GM12873 (cell line): ENCODE data around the gene TK1.

Source experiments
- TF ChIP-seq, protein P1 (sequence below): IDR thresholded peaks from 2 replicates; pipeline ENCODE4 v1.5.1; 2012; ENCODE audit warnings: low read depth, mild to moderate bottlenecking, moderate library complexity, low read length, control low read depth; ENCODE audit not compliant: insufficient read depth; ENCODE audit errors: missing control alignments

The TK1 gene

DNA sequence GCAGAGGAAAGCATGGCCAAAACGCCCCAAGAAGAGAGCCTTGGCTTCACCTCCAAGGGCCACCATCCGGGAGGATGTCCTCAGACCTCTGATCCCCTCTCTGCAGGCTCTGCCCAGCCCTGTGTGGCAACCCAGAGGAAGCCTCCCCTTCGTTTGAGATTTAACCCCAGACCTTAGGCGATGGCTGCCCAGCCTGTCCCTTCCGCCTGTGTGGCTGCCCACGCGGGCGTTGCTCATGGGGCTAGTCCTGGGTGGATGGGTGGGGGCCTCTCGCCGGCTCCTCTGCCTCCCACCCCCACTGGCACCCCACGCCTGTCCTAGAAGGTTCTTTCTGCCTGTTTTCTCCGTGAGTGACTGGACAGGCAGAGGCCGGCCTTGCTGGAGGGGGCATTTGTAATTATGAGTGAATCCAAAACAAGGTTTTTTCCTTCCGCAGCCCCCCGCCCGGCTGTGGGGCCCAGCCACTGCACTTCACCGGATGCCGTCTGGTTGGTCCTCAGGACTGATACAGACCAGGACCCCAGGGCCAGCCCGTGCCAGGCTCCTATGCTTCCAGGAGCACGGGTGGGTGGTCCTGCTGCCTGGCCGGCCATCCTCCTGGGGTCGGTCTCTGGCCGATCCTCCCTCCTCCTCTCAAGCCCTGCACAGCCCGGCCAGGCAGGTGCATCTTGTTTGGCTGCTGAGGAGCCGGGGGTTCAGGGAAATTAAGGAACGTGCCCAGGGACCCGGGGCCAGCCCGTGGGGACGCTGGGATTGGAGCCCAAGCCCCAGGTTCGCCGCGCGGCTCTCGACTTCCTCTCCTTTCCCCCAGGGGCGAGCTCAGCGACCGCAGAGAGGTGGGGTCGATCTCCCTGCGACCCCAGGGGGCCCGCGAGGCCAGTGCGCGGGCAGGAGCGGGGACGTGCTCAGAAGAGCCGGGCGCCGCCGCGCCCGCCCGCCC, 44.4 kb upstream of the TK1 start, which contains the start of gene TMEM235:
Gene TMEM235, plus strand, starts transcription at position 636 of the 940 bp plus-strand sequence. CDS start 393 bp downstream, outside the sequence.
- TF ChIP-seq, protein P1, sequence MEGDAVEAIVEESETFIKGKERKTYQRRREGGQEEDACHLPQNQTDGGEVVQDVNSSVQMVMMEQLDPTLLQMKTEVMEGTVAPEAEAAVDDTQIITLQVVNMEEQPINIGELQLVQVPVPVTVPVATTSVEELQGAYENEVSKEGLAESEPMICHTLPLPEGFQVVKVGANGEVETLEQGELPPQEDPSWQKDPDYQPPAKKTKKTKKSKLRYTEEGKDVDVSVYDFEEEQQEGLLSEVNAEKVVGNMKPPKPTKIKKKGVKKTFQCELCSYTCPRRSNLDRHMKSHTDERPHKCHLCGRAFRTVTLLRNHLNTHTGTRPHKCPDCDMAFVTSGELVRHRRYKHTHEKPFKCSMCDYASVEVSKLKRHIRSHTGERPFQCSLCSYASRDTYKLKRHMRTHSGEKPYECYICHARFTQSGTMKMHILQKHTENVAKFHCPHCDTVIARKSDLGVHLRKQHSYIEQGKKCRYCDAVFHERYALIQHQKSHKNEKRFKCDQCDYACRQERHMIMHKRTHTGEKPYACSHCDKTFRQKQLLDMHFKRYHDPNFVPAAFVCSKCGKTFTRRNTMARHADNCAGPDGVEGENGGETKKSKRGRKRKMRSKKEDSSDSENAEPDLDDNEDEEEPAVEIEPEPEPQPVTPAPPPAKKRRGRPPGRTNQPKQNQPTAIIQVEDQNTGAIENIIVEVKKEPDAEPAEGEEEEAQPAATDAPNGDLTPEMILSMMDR = no peak

GRCh38 chr17:78230252-78230962, 43.6 kb upstream of the TK1 start:
- TF ChIP-seq, protein P1 = no peak

- TF ChIP-seq, protein P1 = no peak
Measured at GRCh38 chr17:78228176-78228575, 41.3 kb upstream of the TK1 start.

DNA sequence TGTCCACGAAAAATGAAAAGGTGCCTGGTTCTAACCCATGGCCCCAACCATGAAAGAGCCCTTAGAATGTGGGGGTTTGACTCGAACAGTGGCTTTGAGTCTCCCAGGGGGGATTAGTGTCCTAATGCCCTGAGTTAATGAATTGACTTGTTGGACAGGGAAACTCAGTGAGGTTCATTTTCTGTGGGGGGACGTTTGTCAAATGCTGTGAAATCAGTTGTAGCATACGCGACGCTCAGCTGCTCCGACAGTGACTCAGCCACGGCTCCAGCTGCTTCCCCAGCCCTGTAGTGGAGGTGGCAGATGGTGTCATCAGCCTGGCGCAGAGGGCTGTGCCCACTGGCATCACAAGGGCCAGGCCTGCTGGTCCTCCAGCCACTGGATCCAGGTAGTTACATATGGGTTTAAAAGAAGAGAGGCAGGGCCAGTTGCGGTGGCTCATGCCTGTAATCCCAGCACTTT, 40.6 kb upstream of the TK1 start:
- TF ChIP-seq, protein P1 = no peak

GRCh38 chr17:78226759-78227454, 40.1 kb upstream of the TK1 start:
- TF ChIP-seq, protein P1 = no peak

DNA sequence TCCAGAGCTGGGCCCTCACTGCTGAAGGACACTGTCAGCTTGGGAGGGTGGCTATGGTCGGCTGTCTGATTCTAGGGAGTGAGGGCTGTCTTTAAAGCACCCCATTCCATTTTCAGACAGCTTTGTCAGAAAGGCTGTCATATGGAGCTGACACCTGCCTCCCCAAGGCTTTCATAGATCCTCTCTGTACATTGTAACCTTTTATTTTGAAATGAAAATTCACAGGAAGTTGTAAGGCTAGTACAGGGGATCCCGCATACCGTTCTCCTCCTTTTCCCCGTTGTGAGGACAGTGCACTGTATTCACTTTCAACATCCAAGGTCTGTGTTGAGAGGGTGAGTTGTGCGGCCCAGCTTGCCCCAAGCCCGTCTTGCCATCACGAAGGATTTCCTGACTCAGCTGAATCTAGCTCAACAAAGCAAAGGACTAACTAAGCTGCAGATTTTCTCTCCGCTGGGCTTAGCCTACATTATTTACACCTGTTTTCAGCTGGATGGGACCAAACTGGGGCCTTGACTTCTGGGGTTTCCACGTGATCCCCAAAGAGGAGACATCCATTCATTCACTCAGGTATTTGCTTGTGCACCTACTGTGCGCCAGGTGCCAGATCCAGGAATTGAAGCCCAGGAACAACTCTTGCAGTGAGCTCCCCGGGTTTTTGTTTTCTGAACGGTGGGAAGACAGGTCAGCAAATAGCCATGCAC, 39.4 kb upstream of the TK1 start:
- TF ChIP-seq, protein P1 = no peak
